MM.1S (cell line): ENCODE measurements around the gene ANKRD30A.

Source experiments
- DNase-seq: peaks from one replicate; pipeline ENCODE4 v3.0.0-alpha.2; 2015
- H2AFZ ChIP-seq: fragments of 300-600 bp; sonication (generic); 2 replicates; pipeline ENCODE4 v1.6.0; 2016; ENCODE audit warnings: antibody characterized with exemption, low read length
- H3F3A ChIP-seq: fragments of 300-600 bp; sonication (generic); 2 replicates; pipeline ENCODE4 v1.6.1; 2016; ENCODE audit warnings: mild to moderate bottlenecking, antibody characterized with exemption, low read length, moderate library complexity, mixed read lengths; ENCODE audit not compliant: insufficient read depth
- H3K27ac ChIP-seq: fragments of 300-600 bp; sonication (generic); 2 replicates; pipeline ENCODE4 v1.5.1; 2016; ENCODE audit warnings: mild to moderate bottlenecking, low read length
- H3K27me3 ChIP-seq: fragments of 300-600 bp; sonication (generic); replicated peaks from 2 replicates; pipeline ENCODE4 v1.6.0; 2016; ENCODE audit warnings: low read length; ENCODE audit not compliant: insufficient read depth
- H3K36me3 ChIP-seq: fragments of 300-600 bp; sonication (generic); replicated peaks from 2 replicates; pipeline ENCODE4 v1.6.1; 2016; ENCODE audit warnings: mild to moderate bottlenecking, low read length, mixed read lengths; ENCODE audit not compliant: insufficient read depth
- H3K4me1 ChIP-seq: fragments of 300-600 bp; sonication (generic); 2 replicates; pipeline ENCODE4 v1.6.1; 2016; ENCODE audit warnings: low read length, mixed read lengths
- H3K4me2 ChIP-seq: fragments of 300-600 bp; sonication (generic); 2 replicates; pipeline ENCODE4 v1.6.0; 2016; ENCODE audit warnings: low read depth, low read length
- H3K4me3 ChIP-seq: fragments of 300-600 bp; sonication (generic); 2 replicates; pipeline ENCODE4 v1.5.1; 2016; ENCODE audit warnings: low read length, mixed read lengths
- H3K79me2 ChIP-seq: fragments of 300-600 bp; sonication (generic); 2 replicates; pipeline ENCODE4 v1.6.1; 2016; ENCODE audit warnings: mixed run types, low read length, mixed read lengths
- H3K9ac ChIP-seq: fragments of 300-600 bp; sonication (generic); 2 replicates; pipeline ENCODE4 v1.6.1; 2016; ENCODE audit warnings: low read length, mixed read lengths
- H3K9me2 ChIP-seq: fragments of 300-600 bp; sonication (generic); replicated peaks from 2 replicates; pipeline ENCODE4 v1.6.1; 2016; ENCODE audit warnings: mild to moderate bottlenecking, low read length, mixed read lengths; ENCODE audit not compliant: insufficient read depth
- H3K9me3 ChIP-seq: fragments of 300-600 bp; sonication (generic); replicated peaks from 2 replicates; pipeline ENCODE4 v1.6.1; 2016; ENCODE audit warnings: mild to moderate bottlenecking, low read length, mixed read lengths; ENCODE audit not compliant: insufficient read depth
- H4K20me1 ChIP-seq: fragments of 300-600 bp; sonication (generic); 2 replicates; pipeline ENCODE4 v1.6.1; 2016; ENCODE audit warnings: mild to moderate bottlenecking, low read length, moderate library complexity, mixed read lengths; ENCODE audit not compliant: insufficient read depth
- CTCF ChIP-seq: fragments of 300-600 bp; sonication (generic); IDR thresholded peaks from 2 replicates; pipeline ENCODE4 v1.5.1; 2016; ENCODE audit warnings: antibody characterized with exemption, low read length, mixed read lengths
- EZH2 ChIP-seq: fragments of 300-600 bp; sonication (generic); optimal IDR thresholded peaks from 2 replicates; pipeline ENCODE3; 2017; ENCODE audit warnings: low read depth, mild to moderate bottlenecking, antibody characterized with exemption, low read length, mixed read lengths
- EZH2phosphoT487 ChIP-seq: fragments of 300-600 bp; sonication (generic); IDR thresholded peaks from 2 replicates; pipeline ENCODE4 v1.6.1; 2018; ENCODE audit warnings: antibody characterized with exemption, low read length

Gene ANKRD30A

GRCh38 chr10:37206132-37206531 lies 80.7 kb downstream of the ANKRD30A start:
- no peaks in the 10 kb centered on the region for H3K9me2 ChIP-seq
- H4K20me1 ChIP-seq: no peaks in the 10 kb centered on the region
- no peak overlapping the region for H3K4me2 ChIP-seq
- H3K79me2 ChIP-seq: no peaks in the 10 kb centered on the region
- DNase-seq: no peak
- H3K36me3 ChIP-seq: no peaks in the 10 kb centered on the region
- H3F3A ChIP-seq: no peaks in the 10 kb centered on the region
- no peaks in the 10 kb centered on the region for H3K9me3 ChIP-seq
- H3K27ac ChIP-seq: no peak overlapping the region
- H3K9ac ChIP-seq: no peak overlapping the region
- H3K4me3 ChIP-seq: no peak overlapping the region
- TF ChIP-seq CTCF (no peak), EZH2phosphoT487 (no peak), EZH2 (no peak)
- H2AFZ ChIP-seq: no peak overlapping the region
- no peaks in the 10 kb centered on the region for H3K27me3 ChIP-seq
- H3K4me1 ChIP-seq: no peaks in the 10 kb centered on the region

GRCh38 chr10:37220866-37221265 lies 95.5 kb downstream of the ANKRD30A start:
- Histone ChIP-seq H3K9me3 (no peaks in the 10 kb centered on the region), H3K27ac (no peak overlapping the region), H3F3A (no peaks in the 10 kb centered on the region), H3K9me2 (no peaks in the 10 kb centered on the region), H3K27me3 (no peaks in the 10 kb centered on the region), H3K4me3 (no peak overlapping the region), H3K9ac (no peak overlapping the region), H4K20me1 (no peaks in the 10 kb centered on the region), H3K4me1 (no peaks in the 10 kb centered on the region), H3K4me2 (no peak overlapping the region), H3K79me2 (no peaks in the 10 kb centered on the region), H2AFZ (no peak overlapping the region), H3K36me3 (no peaks in the 10 kb centered on the region)
- no peak for TF ChIP-seq CTCF
- TF ChIP-seq EZH2phosphoT487: no peak
- no peak for TF ChIP-seq EZH2
- no peak for DNase-seq

GRCh38 chr10:37222046-37222445 lies 96.6 kb downstream of the ANKRD30A start:
- no peak overlapping the region for H2AFZ ChIP-seq
- DNase-seq: no peak
- H3K4me2 ChIP-seq: no peak overlapping the region
- no peaks in the 10 kb centered on the region for H3K36me3 ChIP-seq
- no peak for TF ChIP-seq EZH2
- no peaks in the 10 kb centered on the region for H3K9me3 ChIP-seq
- no peak overlapping the region for H3K27ac ChIP-seq
- H3K9me2 ChIP-seq: no peaks in the 10 kb centered on the region
- H4K20me1 ChIP-seq: no peaks in the 10 kb centered on the region
- H3F3A ChIP-seq: no peaks in the 10 kb centered on the region
- no peak overlapping the region for H3K4me3 ChIP-seq
- no peaks in the 10 kb centered on the region for H3K79me2 ChIP-seq
- H3K4me1 ChIP-seq: no peaks in the 10 kb centered on the region
- no peak overlapping the region for H3K9ac ChIP-seq
- H3K27me3 ChIP-seq: no peaks in the 10 kb centered on the region

GRCh38 chr10:37225163-37225562 lies 99.8 kb downstream of the ANKRD30A start:
- H4K20me1 ChIP-seq: no peaks in the 10 kb centered on the region
- no peaks in the 10 kb centered on the region for H3K9me2 ChIP-seq
- TF ChIP-seq CTCF (no peak), EZH2phosphoT487 (no peak), EZH2 (no peak)
- no peaks in the 10 kb centered on the region for H3K79me2 ChIP-seq
- no peak for DNase-seq
- no peaks in the 10 kb centered on the region for H3K36me3 ChIP-seq
- no peaks in the 10 kb centered on the region for H3K9me3 ChIP-seq
- H3K27ac ChIP-seq: no peak overlapping the region
- H3K4me1 ChIP-seq: no peaks in the 10 kb centered on the region
- H2AFZ ChIP-seq: no peak overlapping the region
- H3K27me3 ChIP-seq: no peaks in the 10 kb centered on the region
- no peak overlapping the region for H3K9ac ChIP-seq
- H3F3A ChIP-seq: no peaks in the 10 kb centered on the region
- H3K4me2 ChIP-seq: no peak overlapping the region
- no peak overlapping the region for H3K4me3 ChIP-seq
